ENCODE data around the gene PLD1.
A peak's percentile ranks its signal among the peaks of the same experiment; 100 is the strongest.
"Not testable (repeated sequence)": the region's sequence is repeated elsewhere in the genome, so short reads cannot be mapped to it uniquely, and the experiment has no call there.

PLD1 gene, protein sequence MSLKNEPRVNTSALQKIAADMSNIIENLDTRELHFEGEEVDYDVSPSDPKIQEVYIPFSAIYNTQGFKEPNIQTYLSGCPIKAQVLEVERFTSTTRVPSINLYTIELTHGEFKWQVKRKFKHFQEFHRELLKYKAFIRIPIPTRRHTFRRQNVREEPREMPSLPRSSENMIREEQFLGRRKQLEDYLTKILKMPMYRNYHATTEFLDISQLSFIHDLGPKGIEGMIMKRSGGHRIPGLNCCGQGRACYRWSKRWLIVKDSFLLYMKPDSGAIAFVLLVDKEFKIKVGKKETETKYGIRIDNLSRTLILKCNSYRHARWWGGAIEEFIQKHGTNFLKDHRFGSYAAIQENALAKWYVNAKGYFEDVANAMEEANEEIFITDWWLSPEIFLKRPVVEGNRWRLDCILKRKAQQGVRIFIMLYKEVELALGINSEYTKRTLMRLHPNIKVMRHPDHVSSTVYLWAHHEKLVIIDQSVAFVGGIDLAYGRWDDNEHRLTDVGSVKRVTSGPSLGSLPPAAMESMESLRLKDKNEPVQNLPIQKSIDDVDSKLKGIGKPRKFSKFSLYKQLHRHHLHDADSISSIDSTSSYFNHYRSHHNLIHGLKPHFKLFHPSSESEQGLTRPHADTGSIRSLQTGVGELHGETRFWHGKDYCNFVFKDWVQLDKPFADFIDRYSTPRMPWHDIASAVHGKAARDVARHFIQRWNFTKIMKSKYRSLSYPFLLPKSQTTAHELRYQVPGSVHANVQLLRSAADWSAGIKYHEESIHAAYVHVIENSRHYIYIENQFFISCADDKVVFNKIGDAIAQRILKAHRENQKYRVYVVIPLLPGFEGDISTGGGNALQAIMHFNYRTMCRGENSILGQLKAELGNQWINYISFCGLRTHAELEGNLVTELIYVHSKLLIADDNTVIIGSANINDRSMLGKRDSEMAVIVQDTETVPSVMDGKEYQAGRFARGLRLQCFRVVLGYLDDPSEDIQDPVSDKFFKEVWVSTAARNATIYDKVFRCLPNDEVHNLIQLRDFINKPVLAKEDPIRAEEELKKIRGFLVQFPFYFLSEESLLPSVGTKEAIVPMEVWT

GRCh38 chr3:171809861-171810628 is at the start of gene PLD1:
Gene PLD1, minus strand, starts transcription at chr3:171810483. Its CDS starts 72,432 bp downstream, at chr3:171738051.
- peak; percentile 93 for DNase-seq

- DNase-seq: not testable (repeated sequence)
These were observed 48.5 kb upstream of the PLD1 start for GRCh38 chr3:171858770-171859169.

GRCh38 chr3:171854649-171855305 is 44.5 kb upstream of the PLD1 start:
- DNase-seq: no peak

DNA sequence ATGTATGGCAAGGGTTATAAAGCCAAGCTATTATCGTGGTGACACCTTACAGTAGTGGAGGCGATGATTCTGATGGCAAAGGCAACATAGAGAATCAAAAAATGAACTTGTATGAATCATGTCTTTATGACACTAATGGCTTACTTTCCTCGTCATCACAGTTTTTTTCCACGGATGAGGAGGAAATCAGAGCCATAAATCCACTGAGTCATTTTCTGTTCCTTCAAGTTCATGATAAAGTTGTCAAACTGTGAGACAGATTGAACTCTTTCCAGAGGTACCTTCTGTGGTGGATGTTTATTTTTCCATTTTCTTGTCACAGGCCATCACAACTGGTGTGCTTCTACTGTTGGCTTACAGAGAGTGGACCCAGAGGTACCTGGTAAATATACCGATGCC is 41.4 kb upstream of the PLD1 start:
- no peak for DNase-seq

GRCh38 chr3:171850960-171851659 is 40.8 kb upstream of the PLD1 start:
- no peak for DNase-seq

DNA sequence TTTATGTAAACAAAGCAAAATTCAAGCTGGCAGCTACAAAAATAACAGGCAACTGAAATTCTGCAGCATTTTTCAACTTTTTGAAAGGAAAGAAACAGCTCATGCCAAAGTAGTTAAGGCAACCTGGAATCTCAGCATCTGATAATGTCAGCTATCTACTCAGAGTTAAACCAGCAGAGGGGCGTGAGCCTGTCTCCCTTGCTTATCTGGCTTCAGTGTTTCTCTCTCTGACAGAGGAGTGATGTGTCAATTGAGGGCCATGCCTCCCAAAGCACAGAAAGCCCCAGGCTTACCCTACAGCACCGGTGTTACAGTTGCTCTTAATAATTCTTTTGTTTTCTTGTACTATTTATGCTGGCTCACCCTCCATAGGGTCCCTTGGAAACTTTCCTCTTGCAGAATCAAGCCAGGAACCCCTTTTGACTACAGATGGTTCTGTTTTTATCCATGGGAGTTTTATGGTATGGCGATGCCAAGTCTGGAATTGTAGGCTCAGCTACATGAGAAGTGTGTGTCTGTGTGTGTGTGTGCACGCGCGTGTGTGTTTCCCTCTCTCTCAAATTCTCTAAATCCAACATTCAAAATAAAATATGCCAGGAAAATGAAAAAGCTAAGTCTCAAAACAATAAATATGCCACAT is 40.2 kb upstream of the PLD1 start:
- no peak for DNase-seq

DNA sequence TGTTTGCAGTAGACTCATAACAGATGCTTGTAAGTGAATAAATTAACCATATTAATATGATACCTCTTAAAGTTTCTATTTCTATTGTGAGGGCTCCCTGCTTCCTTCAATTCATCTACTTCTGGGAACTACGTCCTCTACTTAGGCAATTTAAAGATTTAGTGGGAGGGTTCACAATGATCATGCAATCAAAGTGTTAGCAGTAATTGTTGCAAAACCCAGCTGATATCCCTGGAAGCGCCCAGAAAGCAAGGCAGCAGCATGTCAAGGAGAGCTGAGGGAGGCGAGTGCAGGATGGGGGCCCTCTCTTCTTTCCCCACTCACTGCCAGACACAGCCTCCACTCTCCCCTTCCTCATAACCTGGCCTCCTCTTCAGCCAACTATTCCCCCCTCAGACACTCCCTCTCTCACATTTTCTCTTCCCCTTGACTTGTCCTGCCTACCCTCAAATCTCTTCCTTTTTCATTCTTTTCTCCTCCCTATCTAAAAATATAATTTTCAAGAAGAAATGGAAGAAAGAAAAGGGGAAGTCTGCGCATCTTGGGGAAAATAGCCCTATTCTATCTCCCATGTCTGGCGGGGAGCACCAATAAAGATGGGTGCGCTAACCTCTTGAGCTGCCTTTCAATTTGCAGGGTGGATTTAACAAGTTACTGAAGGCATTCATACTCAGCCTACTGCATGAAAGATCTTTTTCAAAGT is 39.5 kb upstream of the PLD1 start:
- DNase-seq: no peak

DNA sequence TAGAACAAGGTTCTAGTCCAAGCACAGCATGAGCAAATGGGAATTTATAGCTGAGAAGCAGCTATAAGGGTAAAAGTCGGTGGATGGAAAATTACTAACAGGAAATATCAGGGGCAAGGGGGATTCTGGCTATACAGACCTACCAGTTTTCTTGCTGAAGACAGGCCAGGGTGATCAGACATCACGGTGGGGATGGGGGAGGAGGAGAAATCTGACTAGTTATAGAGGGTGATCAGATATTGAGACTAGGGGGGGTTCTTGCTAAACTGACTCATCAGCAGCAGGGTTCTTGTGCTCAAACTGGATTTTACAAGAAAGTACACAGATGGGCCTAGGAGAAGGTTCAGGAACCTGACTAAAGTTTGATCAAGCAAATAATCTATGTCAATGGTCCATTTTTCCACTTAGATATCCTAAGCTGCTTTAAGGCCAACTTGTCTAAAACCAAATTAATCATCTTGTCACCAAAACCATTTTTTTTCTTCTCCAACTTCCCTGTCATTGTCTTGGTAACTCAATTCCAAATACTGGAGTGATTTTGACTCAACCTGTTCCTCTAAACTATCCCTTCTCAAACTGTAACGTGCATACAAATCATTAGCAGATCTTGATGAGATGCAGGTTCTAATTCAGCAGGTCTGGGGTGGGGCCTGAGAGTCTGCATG is 37.4 kb upstream of the PLD1 start:
- DNase-seq: no peak

DNA sequence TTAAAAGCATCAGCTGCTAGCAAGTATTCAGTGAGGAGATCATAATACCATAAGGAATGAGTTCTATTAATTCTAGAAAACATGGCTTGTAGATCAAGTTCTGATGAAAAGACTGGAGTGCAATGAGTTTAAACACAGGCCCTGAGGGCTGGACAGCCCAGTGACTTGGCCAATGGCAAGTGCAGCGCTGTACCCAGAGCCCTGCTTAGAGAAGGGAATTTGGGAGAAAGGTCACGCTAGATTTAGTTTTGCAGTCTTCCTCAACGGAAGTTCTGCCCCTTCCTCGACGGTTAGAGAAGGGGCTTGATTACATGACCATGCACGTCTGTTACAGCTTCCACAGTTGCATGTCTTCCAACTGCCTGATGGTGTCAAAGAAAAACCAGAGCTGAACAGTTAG is 36.9 kb upstream of the PLD1 start:
- no peak for DNase-seq

- DNase-seq: no peak
These were observed 36.3 kb upstream of the PLD1 start for GRCh38 chr3:171846597-171846996.

DNA sequence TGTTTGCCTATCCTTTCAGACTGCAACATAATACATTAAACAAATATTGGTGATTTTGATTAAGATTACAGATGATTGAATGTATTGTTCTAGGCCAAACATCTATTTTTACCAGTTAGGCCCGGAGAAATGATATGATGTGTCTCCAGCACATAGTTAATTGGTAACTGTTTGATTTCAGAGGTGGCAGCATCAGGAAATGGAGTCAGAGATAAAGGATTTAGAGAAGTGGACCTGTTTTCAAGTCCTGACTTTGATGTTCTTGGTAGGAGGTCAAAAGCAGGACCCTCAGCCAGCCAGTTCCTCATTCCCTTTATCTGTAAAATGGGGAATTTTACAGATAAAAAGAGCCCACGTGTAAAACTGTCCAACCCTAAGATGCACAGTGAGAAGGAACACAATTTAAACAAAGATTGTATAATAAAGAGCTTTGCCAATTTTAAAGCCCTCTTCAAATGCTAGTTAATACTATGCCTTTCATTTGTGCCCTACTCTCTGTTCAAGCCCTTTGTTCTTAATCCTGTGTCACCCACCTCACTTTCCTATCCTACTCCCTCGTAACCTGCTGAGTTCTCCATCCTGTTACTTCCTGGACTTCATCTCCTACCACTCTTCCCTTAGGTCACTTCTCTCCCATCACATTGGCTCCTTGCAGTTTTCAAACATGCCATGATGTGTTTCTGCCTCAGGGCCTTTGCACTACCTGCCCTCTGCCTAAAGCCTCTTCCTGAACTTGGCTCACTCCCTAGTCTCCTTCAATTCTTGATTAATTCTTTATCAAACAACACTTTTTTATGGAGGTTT is 35.4 kb upstream of the PLD1 start:
- DNase-seq: no peak

GRCh38 chr3:171844873-171845272 is 34.6 kb upstream of the PLD1 start:
- no peak for DNase-seq

GRCh38 chr3:171842864-171843518 is 32.7 kb upstream of the PLD1 start, which contains the start of gene TMEM212:
Gene TMEM212, plus strand, starts transcription at chr3:171843349. Its CDS starts 35 bp downstream, at chr3:171843384.
- no peak for DNase-seq

DNA sequence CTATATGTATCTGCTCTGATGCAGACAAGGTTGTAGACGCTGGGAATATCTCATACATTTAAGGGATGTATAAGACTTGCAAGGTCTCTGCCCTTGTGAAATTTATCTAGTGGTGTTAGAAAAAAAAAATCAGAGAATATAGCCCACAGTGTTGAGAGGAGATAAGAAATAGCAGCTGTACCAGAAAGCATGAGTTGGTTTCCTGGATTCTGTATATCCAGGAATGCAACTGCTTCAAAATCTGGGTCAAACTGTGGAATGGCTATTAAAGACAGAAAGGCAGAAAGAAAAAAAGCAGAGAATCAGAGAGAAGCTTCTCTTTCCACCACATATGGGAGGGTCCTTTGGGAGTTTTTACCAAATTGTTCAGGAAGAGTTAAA is 31.3 kb upstream of the PLD1 start:
- no peak for DNase-seq

DNA sequence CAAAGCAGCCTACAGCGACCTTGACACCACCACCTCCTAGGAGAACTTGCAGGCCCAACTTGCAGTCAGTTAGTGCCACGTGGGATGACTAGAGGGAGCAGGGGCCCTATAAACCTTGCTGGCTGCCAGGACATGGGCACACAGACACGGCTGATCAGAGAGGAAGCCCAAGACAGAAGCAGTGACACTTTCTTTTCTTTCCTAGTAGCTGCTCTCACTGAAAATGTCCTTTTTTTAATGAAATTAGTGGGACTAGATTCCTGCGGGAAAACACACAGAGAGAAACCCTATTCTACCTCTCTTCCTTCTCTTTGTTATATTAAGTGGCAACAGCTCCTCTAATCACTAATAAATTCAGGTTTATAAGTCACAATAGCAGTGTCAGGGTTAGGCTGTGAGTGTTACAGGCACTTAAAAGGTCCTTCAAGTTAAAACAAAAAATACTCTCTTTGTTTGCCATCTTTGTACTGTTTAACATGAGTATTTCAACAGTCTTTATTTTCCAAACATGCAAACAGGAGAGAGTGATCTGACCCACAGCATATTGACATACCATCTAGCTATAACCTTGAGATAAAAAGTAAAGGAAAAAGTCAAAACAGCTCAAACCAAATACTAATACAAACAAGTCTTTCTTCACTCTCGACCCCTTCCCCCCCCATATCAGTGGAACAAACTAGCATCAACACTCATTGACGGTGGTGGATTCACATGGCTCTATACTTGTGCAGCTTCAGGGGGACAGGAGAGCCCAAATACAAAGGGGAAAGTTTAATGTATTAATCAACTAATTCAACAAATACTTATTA is 30.7 kb upstream of the PLD1 start:
- DNase-seq: no peak

DNA sequence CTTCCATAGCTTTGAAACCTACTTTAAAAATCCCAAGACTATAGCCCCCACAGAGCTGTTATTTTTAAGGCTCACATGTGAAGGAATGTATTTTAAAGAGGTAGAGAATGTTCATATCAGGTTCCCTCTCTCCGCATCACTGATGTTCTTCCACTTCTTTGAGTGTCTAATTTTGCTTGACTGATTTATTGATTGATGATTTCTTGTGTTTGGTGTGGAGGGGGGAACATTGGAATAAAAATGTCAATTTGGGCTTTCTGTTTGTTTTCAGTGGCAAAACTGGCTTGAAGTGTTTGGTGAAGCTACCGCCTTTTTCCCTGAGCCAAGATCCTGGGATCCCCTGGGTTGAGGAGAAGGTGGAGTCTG is 30.1 kb upstream of the PLD1 start:
- no peak for DNase-seq

DNA sequence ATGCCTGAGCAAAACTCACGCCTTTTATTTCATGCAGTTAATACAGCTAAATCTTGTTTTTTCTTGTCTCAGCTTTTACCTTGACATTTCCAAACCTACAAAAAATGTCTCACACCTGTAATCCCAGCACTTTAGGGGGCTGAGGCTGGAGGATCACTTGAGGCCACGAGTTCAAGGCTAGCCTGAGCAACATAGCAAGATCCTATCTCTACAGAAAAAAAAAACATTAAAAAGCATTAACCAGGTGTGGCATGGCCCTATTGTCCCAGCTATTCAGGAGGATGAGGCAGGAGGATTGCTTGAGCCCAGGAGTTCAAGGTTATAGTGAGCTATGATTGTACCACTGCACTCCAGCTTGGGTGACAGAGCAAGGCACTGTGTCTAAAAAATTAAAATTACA is 29.0 kb upstream of the PLD1 start:
- no peak for DNase-seq

Data from NCI-H774 (cell line).